NCI-H345 (cell line): Measurements from ENCODE around the gene MTFR1L.

Experiments used
- DNase-seq: peaks from one replicate; lab custom pipeline; 2025; lab: John Stamatoyannopoulos, UW

Gene MTFR1L

DNA sequence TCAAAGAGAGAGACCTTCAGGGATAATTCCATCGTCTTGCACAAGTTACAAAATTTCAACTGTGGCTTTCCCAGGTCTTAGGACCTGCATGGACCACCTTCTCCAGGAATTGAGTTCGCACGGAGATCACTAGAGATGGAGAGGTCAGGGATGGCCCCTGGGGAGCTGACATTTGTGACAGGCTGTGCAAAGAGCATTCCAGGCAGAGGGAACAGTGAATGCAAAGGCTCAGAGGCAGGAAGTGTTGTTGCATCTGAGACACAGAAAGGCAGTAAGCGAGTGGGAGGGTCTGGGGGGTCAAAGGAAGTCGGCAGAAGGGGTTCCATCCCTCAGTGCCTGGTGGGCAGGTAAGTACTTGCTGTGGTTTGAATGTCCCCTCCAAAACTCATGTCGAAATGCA, 29.3 kb upstream of the MTFR1L start:
- DNase-seq, result no peak

GRCh38 chr1:25792115-25792514, 27.6 kb upstream of the MTFR1L start:
- no peak for DNase-seq

DNA sequence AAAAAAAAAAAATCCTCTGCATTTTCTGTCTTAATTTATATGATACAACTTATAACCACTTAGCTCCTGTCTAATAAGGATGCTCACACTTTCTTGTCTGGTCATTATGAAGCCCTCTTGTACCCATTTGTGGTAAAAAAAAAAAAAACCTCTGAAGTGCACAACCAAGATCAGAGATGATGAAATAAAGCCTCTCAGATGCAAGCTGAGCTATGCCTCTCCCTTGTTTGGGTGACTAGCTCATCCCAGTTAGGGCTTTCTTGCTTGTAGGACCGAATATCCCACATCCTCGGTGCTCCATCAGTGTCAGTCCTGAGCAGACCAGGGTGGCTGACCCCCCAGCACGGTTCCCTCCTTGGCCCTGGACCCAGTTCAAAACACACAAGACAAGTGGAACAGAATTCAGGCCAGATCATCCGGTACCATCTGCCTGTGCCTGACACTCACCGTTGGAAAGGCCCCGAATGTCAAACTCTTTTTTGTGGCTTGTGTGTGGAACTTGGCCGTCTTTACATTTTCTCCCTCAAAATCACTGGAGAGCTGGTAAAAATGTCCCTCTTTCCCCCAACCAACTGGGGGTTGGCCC, 26.1 kb upstream of the MTFR1L start:
- no peak for DNase-seq

GRCh38 chr1:25794325-25794724, 25.4 kb upstream of the MTFR1L start:
- DNase-seq, result no peak

GRCh38 chr1:25795211-25795610, 24.5 kb upstream of the MTFR1L start:
- DNase-seq, result no peak

DNA sequence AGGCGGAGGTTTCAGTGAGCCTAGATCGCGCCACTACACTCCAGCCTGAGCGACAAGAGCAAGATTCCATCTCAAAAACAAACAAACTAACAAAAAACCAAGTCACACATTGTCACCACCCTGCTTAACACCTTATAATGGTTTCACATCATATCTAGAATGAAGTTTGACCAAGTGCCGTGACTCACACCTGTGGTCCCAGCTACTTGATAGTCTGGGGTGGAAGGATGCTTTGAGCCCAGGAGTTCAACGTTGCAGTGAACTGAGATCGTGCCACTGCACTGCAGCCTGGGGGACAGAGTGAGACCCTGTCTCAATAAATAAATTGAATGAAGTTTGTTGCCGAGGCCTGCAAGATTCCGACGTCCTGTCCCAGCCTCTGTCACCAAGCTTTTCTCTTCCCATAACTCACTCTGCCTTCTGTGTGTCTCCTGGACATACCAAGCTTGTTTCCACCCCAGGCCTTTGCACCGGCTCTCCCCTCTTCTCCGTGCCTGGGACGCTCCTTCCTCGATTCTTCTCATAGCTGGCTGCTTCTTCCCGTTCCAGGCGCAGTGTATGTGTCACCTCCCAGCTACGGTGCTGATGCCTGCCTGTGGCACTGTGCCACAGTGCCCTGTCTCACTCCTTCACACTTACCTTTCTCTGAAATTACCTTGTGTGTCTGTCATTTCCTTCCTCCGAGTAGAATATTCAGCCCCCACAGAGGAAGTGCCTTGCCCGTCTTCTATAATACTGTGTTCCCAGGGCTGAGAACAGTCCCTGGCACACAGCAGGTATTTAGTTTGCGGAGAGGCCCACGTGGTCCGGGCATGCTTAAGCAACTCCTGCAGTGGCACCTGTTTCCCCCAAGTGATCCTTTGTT, 23.6 kb upstream of the MTFR1L start:
- peak; percentile 84 for DNase-seq

GRCh38 chr1:25796811-25797458, 22.8 kb upstream of the MTFR1L start:
- peak; percentile 87 for DNase-seq

GRCh38 chr1:25797939-25798338, 21.8 kb upstream of the MTFR1L start:
- DNase-seq, result no peak

DNA sequence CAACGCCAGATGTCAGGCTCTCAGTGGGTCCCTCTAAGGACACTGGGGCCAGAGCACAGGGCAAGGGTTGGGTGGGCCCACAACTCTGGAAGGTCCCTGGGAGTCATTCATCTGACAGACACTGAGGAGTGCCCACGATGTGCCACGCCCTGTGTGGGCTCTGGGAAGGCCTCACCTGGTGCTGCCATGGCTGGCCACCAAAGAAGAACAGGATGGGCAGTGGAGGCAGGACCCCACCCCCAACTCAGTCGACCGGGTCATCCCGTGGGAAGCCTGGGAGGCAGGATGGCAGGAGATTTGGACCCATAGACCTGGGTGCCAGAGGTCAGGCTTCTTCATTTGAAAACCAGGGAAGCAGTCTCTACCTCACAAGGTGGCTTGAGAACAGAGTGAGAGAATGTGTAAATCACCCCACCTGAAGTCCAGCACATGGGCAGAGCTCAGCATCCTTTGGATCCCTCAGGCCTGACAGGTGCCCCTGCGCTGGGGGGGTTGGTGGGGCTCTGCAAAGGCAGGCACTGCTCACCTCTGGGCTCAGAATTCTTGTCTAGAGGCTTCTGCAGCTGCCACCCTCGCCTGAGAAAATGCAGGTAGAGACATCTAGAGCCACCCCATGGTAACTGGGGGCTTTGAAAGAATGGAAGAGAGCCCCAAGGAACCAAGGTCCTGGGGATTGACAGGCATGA, 20.9 kb upstream of the MTFR1L start:
- DNase-seq, result no peak

DNA sequence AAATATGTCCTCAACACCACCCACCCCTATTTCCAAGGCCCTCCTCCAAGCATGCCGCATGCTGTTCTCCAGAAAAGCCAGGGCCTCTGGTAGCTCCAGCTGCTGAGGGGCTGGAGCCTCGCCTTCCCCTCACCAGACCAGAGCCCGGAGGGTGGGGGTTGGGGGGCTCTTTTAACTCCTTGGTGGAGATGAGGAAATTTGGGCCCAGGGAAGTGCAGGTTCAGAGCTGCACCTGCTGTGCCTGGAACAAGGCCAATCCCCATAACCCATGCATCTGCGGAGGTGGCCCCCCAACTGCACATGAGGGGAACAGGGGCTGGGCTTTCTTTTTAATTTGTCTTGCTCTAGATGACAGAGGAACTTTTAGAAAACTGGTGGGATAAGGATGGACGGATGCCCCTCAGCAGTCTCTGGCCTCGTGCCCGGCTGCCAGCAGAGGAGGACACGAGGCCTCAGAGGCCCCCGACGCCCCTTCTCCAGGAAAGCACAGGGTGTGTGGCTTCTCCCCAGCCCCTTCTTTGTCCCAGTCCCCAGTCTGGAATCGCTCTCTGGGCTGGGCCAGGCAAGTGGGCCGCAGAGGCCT, 20.3 kb upstream of the MTFR1L start:
- DNase-seq, result no peak

GRCh38 chr1:25799935-25800702, 19.6 kb upstream of the MTFR1L start, which contains the start of gene SELENON:
SELENON (plus strand) TSS chr1:25800193; CDS start chr1:25800231, 38 bp downstream.
- peak; percentile 52 for DNase-seq

GRCh38 chr1:25800703-25801377, 18.9 kb upstream of the MTFR1L start:
- no peak for DNase-seq

- no peak for DNase-seq
These were observed 16.8 kb upstream of the MTFR1L start for GRCh38 chr1:25802915-25803314.

- no peak for DNase-seq
These were observed 16.4 kb upstream of the MTFR1L start for GRCh38 chr1:25803368-25803767.

GRCh38 chr1:25804244-25804963, 15.3 kb upstream of the MTFR1L start:
- no peak for DNase-seq

GRCh38 chr1:25804964-25805862, 14.5 kb upstream of the MTFR1L start:
- no peak for DNase-seq

DNA sequence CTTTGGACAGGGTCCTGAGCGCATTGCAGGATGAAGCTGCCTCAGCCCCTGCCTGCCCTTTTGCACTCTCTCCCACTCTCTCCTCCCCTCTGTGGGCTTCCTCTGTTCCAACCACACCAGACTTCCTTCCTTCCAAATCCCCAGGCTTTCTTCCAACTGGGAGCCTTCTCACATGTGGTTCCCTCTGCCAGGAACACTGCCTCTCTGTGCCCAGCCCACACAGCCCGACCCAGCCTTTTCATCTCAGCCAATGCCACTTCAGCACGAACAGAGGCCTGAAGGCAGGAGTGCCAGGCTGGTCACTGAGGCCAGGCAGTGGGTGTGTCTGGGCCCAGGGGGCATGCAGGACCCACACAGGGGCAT, 13.9 kb upstream of the MTFR1L start:
- DNase-seq, result no peak

DNA sequence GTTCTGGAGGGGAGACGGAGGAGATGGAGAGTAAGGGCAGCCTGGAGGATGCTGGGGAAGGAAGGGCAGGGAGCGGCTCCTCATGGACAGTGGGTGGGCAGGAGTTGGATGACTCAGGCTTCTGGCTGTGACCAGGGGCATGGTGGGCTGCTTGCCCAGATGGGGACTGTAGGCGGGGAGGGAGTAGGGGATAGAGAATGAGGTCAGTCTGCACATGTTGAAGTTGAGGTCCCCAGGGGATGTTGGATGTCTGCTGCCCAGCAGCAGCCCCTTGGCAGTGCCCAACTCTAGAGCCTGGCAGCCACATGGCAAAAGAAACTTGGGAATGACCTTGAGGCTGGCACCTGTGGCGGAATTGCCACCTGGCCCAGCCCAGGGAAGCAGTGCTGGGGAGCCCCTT, 13.3 kb upstream of the MTFR1L start:
- no peak for DNase-seq
